SK-N-SH (cell line): ENCODE results near the gene SMU1. TPM values are rescaled to one million over a fixed set of nuclear protein-coding genes. Genes with fewer than 3 reads are reported as not detected.

ENCODE experiments used
- CTCF ChIA-PET: fragments of 300-600, 350-600 bp; formaldehyde crosslinking; extraction: SDS; loops from one replicate; lab custom pipeline; 2021; lab: Yijun Ruan, JAX
- POLR2A ChIA-PET: fragments of 350-600 bp; sonication (Branson Sonifier 250); formaldehyde crosslinking; extraction: SDS; loops from one replicate; lab custom pipeline; 2020; ENCODE audit warnings: antibody characterized with exemption, inconsistent platforms; lab: Yijun Ruan, JAX
- DNase-seq: peaks from one replicate; pipeline ENCODE4 v3.0.0; 2012
- H2AFZ ChIP-seq: fragments of 200-600 bp; sonication (generic); 2 replicates; pipeline ENCODE4 v1.8.1; 2016; ENCODE audit warnings: antibody characterized with exemption, mild to moderate bottlenecking, low read depth
- H3F3A ChIP-seq: fragments of 200-600 bp; sonication (generic); replicated peaks from 2 replicates; pipeline ENCODE3; 2016; ENCODE audit warnings: antibody characterized with exemption, mild to moderate bottlenecking; ENCODE audit not compliant: insufficient read depth
- H3K27ac ChIP-seq, 2 experiments: fragments of 200-500 bp in 1 of 2; fragments of 200-600 bp in 1 of 2; sonication (Bioruptor generic) in 1 of 2; sonication (generic), shearing (Covaris generic) in 1 of 2; 2 replicates each; pipeline versions ENCODE4 v1.5.1 to v1.6.1; 2014 to 2016; ENCODE audit warnings: low read depth in 2 of 2, inconsistent platforms in 1 of 2, low read length in 1 of 2, mild to moderate bottlenecking in 1 of 2, mixed read lengths in 1 of 2
- H3K27me3 ChIP-seq: fragments of 200-600 bp; sonication (generic), shearing (Covaris generic); 2 replicates; pipeline ENCODE4 v1.6.1; 2016; ENCODE audit warnings: mixed run types; ENCODE audit not compliant: insufficient read depth
- H3K36me3 ChIP-seq, 2 experiments: fragments of 200-500 bp in 1 of 2; fragments of 200-600 bp in 1 of 2; sonication (Bioruptor generic) in 1 of 2; sonication (generic) in 1 of 2; replicated peaks in 1 of 2; 2 replicates each; pipeline versions ENCODE3 to v1.5.1; 2014 to 2016; ENCODE audit warnings: low read length in 1 of 2, mild to moderate bottlenecking in 1 of 2; ENCODE audit not compliant: insufficient read depth in 2 of 2, control insufficient read depth in 1 of 2
- H3K4me1 ChIP-seq, 2 experiments: fragments of 200-500 bp in 1 of 2; fragments of 200-600 bp in 1 of 2; sonication (Bioruptor generic) in 1 of 2; sonication (generic), shearing (Covaris generic) in 1 of 2; 2 replicates each; pipeline versions ENCODE4 v1.5.1 to v1.6.1; 2014 to 2016; ENCODE audit warnings: low read depth in 1 of 2, low read length in 1 of 2, mixed run types in 1 of 2; ENCODE audit not compliant: insufficient read depth in 2 of 2, control insufficient read depth in 1 of 2
- H3K4me2 ChIP-seq: fragments of 200-600 bp; sonication (generic), shearing (Covaris generic); 2 replicates; pipeline ENCODE4 v1.6.1; 2017; ENCODE audit warnings: mixed run types
- H3K4me3 ChIP-seq, 2 experiments: fragments of 200-500 bp in 1 of 2; fragments of 200-600 bp in 1 of 2; sonication (Bioruptor generic) in 1 of 2; sonication (generic), shearing (Covaris generic) in 1 of 2; 2 replicates each; pipeline versions ENCODE4 v1.5.1 to v1.8.1; 2014 to 2016; ENCODE audit warnings: low read depth in 2 of 2, inconsistent platforms in 1 of 2, low read length in 1 of 2, mild to moderate bottlenecking in 1 of 2, mixed read lengths in 1 of 2, moderate library complexity in 1 of 2
- H3K79me2 ChIP-seq: fragments of 200-600 bp; sonication (generic); 2 replicates; pipeline ENCODE4 v1.8.1; 2017; ENCODE audit warnings: mild to moderate bottlenecking; ENCODE audit not compliant: insufficient read depth
- H3K9ac ChIP-seq: fragments of 200-600 bp; sonication (generic); 2 replicates; pipeline ENCODE4 v1.6.1; 2017; ENCODE audit warnings: mixed run types
- H3K9me2 ChIP-seq: fragments of 200-600 bp; sonication (generic); 2 replicates; pipeline ENCODE4 v1.6.1; 2017; ENCODE audit warnings: mixed run types
- H3K9me3 ChIP-seq: fragments of 200-600 bp; sonication (generic); 2 replicates; pipeline ENCODE4 v1.6.1; 2017; ENCODE audit warnings: mixed run types, mild to moderate bottlenecking, moderate library complexity
- H4K20me1 ChIP-seq: fragments of 200-600 bp; sonication (generic); 2 replicates; pipeline ENCODE4 v1.6.1; 2017; ENCODE audit warnings: mild to moderate bottlenecking, mixed run types; ENCODE audit not compliant: insufficient read depth
- CHD2 ChIP-seq: fragments of 150-350 bp; IDR thresholded peaks from 2 replicates; pipeline ENCODE4 v1.6.1; 2018; ENCODE audit warnings: low read length; ENCODE audit not compliant: partially characterized antibody
- ELF1 ChIP-seq: IDR thresholded peaks from 2 replicates; pipeline ENCODE4 v1.4.0; 2012
- EP300 ChIP-seq, 2 experiments: IDR thresholded peaks; 2 replicates each; pipeline versions ENCODE4 v1.4.0 to v1.6.1; 2012; ENCODE audit warnings: borderline replicate concordance in 1 of 2, low read depth in 1 of 2, low read length in 1 of 2
- EZH2phosphoT487 ChIP-seq: fragments of 200-600 bp; sonication (generic); IDR thresholded peaks from 2 replicates; pipeline ENCODE4 v1.6.1; 2017; ENCODE audit warnings: low read depth, mixed run types, mild to moderate bottlenecking, antibody characterized with exemption, moderate library complexity, borderline replicate concordance
- FOSL2 ChIP-seq: IDR thresholded peaks from 2 replicates; pipeline ENCODE4 v1.4.0; 2012; ENCODE audit warnings: low read depth, mild to moderate bottlenecking, moderate library complexity, borderline replicate concordance
- FOXJ3 ChIP-seq: sonication (generic); formaldehyde crosslinking; IDR thresholded peaks from 2 replicates; pipeline ENCODE4 v1.5.1; 2020; ENCODE audit warnings: mild to moderate bottlenecking, missing genetic modification reagents
- FOXM1 ChIP-seq: IDR thresholded peaks from 2 replicates; pipeline ENCODE4 v1.4.0; 2012; ENCODE audit warnings: low read depth, mild to moderate bottlenecking
- GABPA ChIP-seq: IDR thresholded peaks from 2 replicates; pipeline ENCODE4 v1.4.0; 2012; ENCODE audit warnings: low read depth, mild to moderate bottlenecking
- GATA2 ChIP-seq: sonication (generic); formaldehyde crosslinking; IDR thresholded peaks from 2 replicates; pipeline ENCODE4 v1.5.0; 2020; ENCODE audit warnings: mild to moderate bottlenecking, missing genetic modification reagents
- JUND ChIP-seq: IDR thresholded peaks from 2 replicates; pipeline ENCODE4 v1.4.0; 2012
- MEF2A ChIP-seq: IDR thresholded peaks from 2 replicates; pipeline ENCODE4 v1.4.0; 2012; ENCODE audit warnings: low read depth, borderline replicate concordance
- MXI1 ChIP-seq: IDR thresholded peaks from 2 replicates; pipeline ENCODE4 v1.6.1; 2012; ENCODE audit warnings: mild to moderate bottlenecking, low read depth, low read length, improper control_type of control experiment
- NRF1 ChIP-seq: IDR thresholded peaks from 2 replicates; pipeline ENCODE4 v1.6.1; 2012; ENCODE audit warnings: low read depth, mild to moderate bottlenecking, low read length
- PBX3 ChIP-seq: IDR thresholded peaks from 2 replicates; pipeline ENCODE4; 2012
- RAD21 ChIP-seq: IDR thresholded peaks from 2 replicates; pipeline ENCODE4 v1.6.1; 2012; ENCODE audit warnings: mild to moderate bottlenecking, low read length
- RCOR1 ChIP-seq: fragments of 150-350 bp; IDR thresholded peaks from 2 replicates; pipeline ENCODE4 v1.6.1; 2017; ENCODE audit warnings: antibody characterized with exemption, low read length
- REST ChIP-seq: IDR thresholded peaks from 2 replicates; pipeline ENCODE4 v1.6.1; 2012; ENCODE audit warnings: mild to moderate bottlenecking, low read depth, low read length, moderate library complexity
- SMC3 ChIP-seq: IDR thresholded peaks from 2 replicates; pipeline ENCODE4 v1.6.1; 2012; ENCODE audit warnings: low read depth, low read length, improper control_type of control experiment
- TAF1 ChIP-seq: IDR thresholded peaks from 2 replicates; pipeline ENCODE4 v1.6.1; 2012; ENCODE audit warnings: low read depth, mild to moderate bottlenecking, low read length, moderate library complexity, borderline replicate concordance
- TCF12 ChIP-seq: IDR thresholded peaks from 2 replicates; pipeline ENCODE4 v1.4.0; 2012
- TEAD4 ChIP-seq: IDR thresholded peaks from 2 replicates; pipeline ENCODE4 v1.4.0; 2012; ENCODE audit warnings: mild to moderate bottlenecking, borderline replicate concordance; ENCODE audit not compliant: insufficient read depth
- YY1 ChIP-seq: IDR thresholded peaks from 2 replicates; pipeline ENCODE4 v1.4.0; 2012; ENCODE audit warnings: low read depth, mild to moderate bottlenecking
- WGBS: methylation state at CpG from one replicate; pipeline ENCODE4 v1.1.6; 2017; ENCODE audit warnings: low lambda C conversion rate; 5-methylcytosine and 5-hydroxymethylcytosine counted together
- polyA plus RNA-seq, 3 experiments: library from polyadenylated mRNA; depleted of rRNA; stranded (reverse); fragments of >200 nt; gene quantifications; 2 replicates each; pipeline ENCODE4 v1.2.3, GENCODE V29; 2012
- TF ChIP-seq, protein P1 (sequence below): fragments of 200-600 bp; sonication (generic); IDR thresholded peaks from 2 replicates; pipeline ENCODE4 v1.6.1; 2017; ENCODE audit warnings: antibody characterized with exemption, mild to moderate bottlenecking, moderate library complexity
- TF ChIP-seq, protein P2 (sequence below): IDR thresholded peaks from 2 replicates; pipeline ENCODE4 v1.4.0; 2012; ENCODE audit warnings: low read depth
- TF ChIP-seq, protein P3 (sequence below): IDR thresholded peaks from 2 replicates; pipeline ENCODE4 v1.4.0; 2012; ENCODE audit warnings: low read depth, borderline replicate concordance

SMU1 gene
- polyA plus RNA-seq, 1 of the 3 experiments (the other 2 are of a cell fraction): 9.8 TPM

DNA sequence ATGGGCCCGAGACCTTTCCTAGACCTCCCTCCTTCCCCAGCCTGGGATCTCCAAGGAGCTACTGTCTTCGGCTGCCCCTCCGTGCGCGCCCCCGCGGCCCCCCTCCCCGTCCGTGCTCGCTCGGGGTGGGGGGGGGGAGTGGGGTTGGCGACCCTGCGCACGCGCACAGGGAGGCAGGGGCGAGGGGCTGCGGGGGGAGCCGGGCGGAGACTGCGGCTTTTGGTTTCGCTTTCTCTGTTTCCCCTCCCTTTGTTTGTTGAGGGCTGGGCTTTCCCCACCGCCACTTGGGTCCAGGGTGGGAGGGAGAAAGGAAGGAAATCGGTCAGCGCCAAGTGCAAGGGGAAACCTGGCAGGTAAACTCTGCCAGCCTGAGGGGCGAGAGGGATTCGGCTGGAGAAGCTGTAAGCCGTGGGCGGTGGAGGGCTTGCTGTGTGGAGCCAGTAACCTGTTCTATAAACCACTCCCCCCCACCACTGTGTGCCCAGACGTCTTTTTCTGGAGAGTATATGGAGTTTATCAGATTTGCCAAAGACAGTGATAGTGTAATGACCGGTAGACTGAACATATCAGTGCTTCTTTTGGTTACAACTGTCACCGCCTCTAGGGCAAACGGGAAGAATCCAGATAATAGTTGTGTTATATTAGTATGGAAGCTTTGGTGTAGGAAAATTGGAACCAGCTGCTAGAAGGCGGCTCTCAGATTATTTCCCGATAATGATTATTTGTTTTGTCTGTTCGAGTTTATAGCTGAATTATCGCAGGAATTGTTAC lies 50.7 kb downstream of the SMU1 start:
- CTCF ChIA-PET: interaction anchor here (0.6 to 1.3 kb wide), 7 partner anchors 14 to 647 kb away, joined by 3 to 4 read pairs (median 3); partner anchors contain the start of gene NDUFB6
- peak; percentile 91 for DNase-seq
- under 1% methylated on average over 14 of the region's 36 CpGs for WGBS

More for the DNA sequence above, 50.7 kb downstream of the SMU1 start:
- Histone ChIP-seq H3K4me2 (peak overlapping the region; percentile 81), H3K27me3 (no peaks in the 10 kb centered on the region), H3K36me3 (peaks cover 41 to 42% of the 10 kb centered on the region in 2 experiments), H3F3A (no peaks in the 10 kb centered on the region), H4K20me1 (peaks cover 49% of the 10 kb centered on the region), H2AFZ (no peak overlapping the region), H3K4me3 (peak overlapping the region; percentile 86 to 99), H3K27ac (peak overlapping the region; percentile 94 to 99), H3K79me2 (peaks cover 88% of the 10 kb centered on the region), H3K9ac (peak overlapping the region; percentile 97), H3K9me2 (no peaks in the 10 kb centered on the region), H3K4me1 (peaks cover 20 to 28% of the 10 kb centered on the region in 2 experiments; a peak in 3 of 4 replicates), H3K9me3 (no peaks in the 10 kb centered on the region)
- POLR2A ChIA-PET: interaction anchor here (0.6 to 2.8 kb wide), 11 partner anchors 8 to 644 kb away, joined by 3 to 17 read pairs (median 4); partner anchors contain the start of genes APTX, B4GALT1, SMU1 and SPINK4
- TF ChIP-seq, protein P1, sequence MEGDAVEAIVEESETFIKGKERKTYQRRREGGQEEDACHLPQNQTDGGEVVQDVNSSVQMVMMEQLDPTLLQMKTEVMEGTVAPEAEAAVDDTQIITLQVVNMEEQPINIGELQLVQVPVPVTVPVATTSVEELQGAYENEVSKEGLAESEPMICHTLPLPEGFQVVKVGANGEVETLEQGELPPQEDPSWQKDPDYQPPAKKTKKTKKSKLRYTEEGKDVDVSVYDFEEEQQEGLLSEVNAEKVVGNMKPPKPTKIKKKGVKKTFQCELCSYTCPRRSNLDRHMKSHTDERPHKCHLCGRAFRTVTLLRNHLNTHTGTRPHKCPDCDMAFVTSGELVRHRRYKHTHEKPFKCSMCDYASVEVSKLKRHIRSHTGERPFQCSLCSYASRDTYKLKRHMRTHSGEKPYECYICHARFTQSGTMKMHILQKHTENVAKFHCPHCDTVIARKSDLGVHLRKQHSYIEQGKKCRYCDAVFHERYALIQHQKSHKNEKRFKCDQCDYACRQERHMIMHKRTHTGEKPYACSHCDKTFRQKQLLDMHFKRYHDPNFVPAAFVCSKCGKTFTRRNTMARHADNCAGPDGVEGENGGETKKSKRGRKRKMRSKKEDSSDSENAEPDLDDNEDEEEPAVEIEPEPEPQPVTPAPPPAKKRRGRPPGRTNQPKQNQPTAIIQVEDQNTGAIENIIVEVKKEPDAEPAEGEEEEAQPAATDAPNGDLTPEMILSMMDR: no peak
- TF ChIP-seq TCF12 (peak; percentile 59), NRF1 (peak; percentile 67), MXI1 (peak; percentile 66), MEF2A (no peak), REST (no peak), RCOR1 (peak; percentile 74; the same call in 1 of the 2 replicates), TAF1 (0 out of 2 replicates have a peak, but pooled peaks have one; percentile 6), ELF1 (no peak), SMC3 (no peak), EZH2phosphoT487 (no peak), CHD2 (peak; percentile 34), GATA2 (CRISPR knock-in tag) (peak; percentile 89), RAD21 (no peak), FOXM1 (no peak), TEAD4 (no peak), FOSL2 (no peak), JUND (no peak), EP300 (IDR thresholded peaks at IDR 0.05; ENCODE audit: borderline replicate concordance in 1 of 2, low read depth in 1 of 2, low read length in 1 of 2) (peak in 1 of 2 experiments; percentile 71; a peak in 1 of 4 replicates), FOXJ3 (CRISPR knock-in tag) (peak; percentile 63; the same call in 1 of the 2 replicates), GABPA (no peak), YY1 (no peak), PBX3 (no peak)
- TF ChIP-seq, protein P2, sequence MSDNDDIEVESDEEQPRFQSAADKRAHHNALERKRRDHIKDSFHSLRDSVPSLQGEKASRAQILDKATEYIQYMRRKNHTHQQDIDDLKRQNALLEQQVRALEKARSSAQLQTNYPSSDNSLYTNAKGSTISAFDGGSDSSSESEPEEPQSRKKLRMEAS: no peak
- TF ChIP-seq, protein P3, sequence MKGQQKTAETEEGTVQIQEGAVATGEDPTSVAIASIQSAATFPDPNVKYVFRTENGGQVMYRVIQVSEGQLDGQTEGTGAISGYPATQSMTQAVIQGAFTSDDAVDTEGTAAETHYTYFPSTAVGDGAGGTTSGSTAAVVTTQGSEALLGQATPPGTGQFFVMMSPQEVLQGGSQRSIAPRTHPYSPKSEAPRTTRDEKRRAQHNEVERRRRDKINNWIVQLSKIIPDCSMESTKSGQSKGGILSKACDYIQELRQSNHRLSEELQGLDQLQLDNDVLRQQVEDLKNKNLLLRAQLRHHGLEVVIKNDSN: no peak
